Peyer's patch (tissue), 4 donors: ENCODE data around the gene RCL1. TPM values are rescaled to one million over a fixed set of nuclear protein-coding genes. Genes with fewer than 3 reads are reported as not detected.

Experiments used
- DNase-seq, 3 donors: peaks; one replicate each; pipeline ENCODE4 v3.0.0-alpha.2; 2017 to 2019
- H3K27ac ChIP-seq, 4 donors: fragments of 200-600 bp; sonication (generic); one replicate each; pipeline ENCODE4 v1.5.1; 2016 to 2019
- H3K27me3 ChIP-seq, 2 donors: fragments of 200-600 bp; sonication (generic); one replicate each; pipeline ENCODE4 v1.5.1; 2019
- H3K36me3 ChIP-seq, 3 donors: fragments of 200-600 bp; sonication (generic); one replicate each; pipeline ENCODE4 v1.5.1; 2016 to 2019
- H3K4me1 ChIP-seq, 4 donors: fragments of 200-600 bp; sonication (generic); one replicate each; pipeline ENCODE4 v1.5.1; 2016 to 2019
- H3K4me3 ChIP-seq, 4 donors: fragments of 200-600 bp; sonication (generic); 1 replicate in 3 of 4; 2 replicates in 1 of 4; pipeline ENCODE4 v1.5.1; 2016 to 2019; ENCODE audit warnings: mild to moderate bottlenecking in 1 of 4
- H3K9me3 ChIP-seq, 4 donors: fragments of 200-600 bp; sonication (generic); one replicate each; pipeline ENCODE4 v1.5.1; 2016 to 2019; ENCODE audit warnings: mild to moderate bottlenecking in 1 of 4
- CTCF ChIP-seq, 6 experiments: fragments of 450-650 bp in 4 of 6; fragments of 200-600 bp in 2 of 6; sonication (generic) in 1 of 6; IDR thresholded peaks; one replicate each; pipeline ENCODE4 v1.5.1; 2017 to 2019; ENCODE audit warnings: antibody characterized with exemption in 6 of 6, mild to moderate bottlenecking in 3 of 6, moderate library complexity in 1 of 6
- POLR2A ChIP-seq, 2 donors: fragments of 450-650 bp; IDR thresholded peaks; one replicate each; pipeline ENCODE4 v1.5.1; 2017; ENCODE audit warnings: antibody characterized with exemption in 2 of 2, mild to moderate bottlenecking in 2 of 2, moderate library complexity in 2 of 2
- total RNA-seq, 4 donors: library from RNA; depleted of rRNA; stranded (reverse); fragments of >200 nt; gene quantifications; one replicate each; pipeline ENCODE4 v1.1.0, GENCODE V29; 2016

Gene RCL1
- total RNA-seq, 4 donors from 2014 or later = 7.4 to 28.1 (median 19.5) TPM

DNA sequence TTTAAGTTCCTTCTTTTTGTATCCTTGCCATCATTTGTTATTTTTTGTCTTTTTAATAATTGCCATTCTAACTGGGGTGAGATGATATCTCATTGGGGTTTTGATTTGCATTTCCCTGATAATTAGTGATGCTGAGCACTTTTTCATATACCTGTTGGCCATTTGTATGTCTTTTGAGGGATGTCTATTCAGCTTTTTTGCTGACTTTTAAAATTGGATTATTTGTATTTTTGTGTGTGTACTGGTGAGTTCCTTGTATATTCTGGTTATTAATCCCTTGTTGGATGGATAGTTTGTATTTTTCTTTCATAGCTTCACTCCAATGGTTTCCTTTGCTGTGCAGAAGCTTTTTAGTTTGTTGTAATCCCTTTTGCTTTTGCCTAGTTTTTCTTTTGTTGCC is 19.1 kb downstream of the RCL1 start:
- Histone ChIP-seq H3K4me3 (no peak overlapping the region), H3K9me3 (no peaks in the 10 kb centered on the region), H3K36me3 (no peaks in the 10 kb centered on the region), H3K27ac (no peak overlapping the region), H3K27me3 (no peaks in the 10 kb centered on the region), H3K4me1 (no peaks in the 10 kb centered on the region)
- DNase-seq = no peak
- TF ChIP-seq POLR2A (IDR thresholded peaks at IDR 0.05) (no peak), CTCF (IDR thresholded peaks at IDR 0.05) (no peak)

GRCh38 chr9:4812858-4813257 is 20.1 kb downstream of the RCL1 start:
- no peaks in the 10 kb centered on the region for H3K9me3 ChIP-seq
- no peaks in the 10 kb centered on the region for H3K36me3 ChIP-seq
- H3K4me1 ChIP-seq = no peaks in the 10 kb centered on the region
- no peaks in the 10 kb centered on the region for H3K27me3 ChIP-seq
- H3K27ac ChIP-seq = no peak overlapping the region
- no peak for DNase-seq
- TF ChIP-seq POLR2A (IDR thresholded peaks at IDR 0.05) = no peak
- TF ChIP-seq CTCF (IDR thresholded peaks at IDR 0.05) = no peak
- H3K4me3 ChIP-seq = no peak overlapping the region

DNA sequence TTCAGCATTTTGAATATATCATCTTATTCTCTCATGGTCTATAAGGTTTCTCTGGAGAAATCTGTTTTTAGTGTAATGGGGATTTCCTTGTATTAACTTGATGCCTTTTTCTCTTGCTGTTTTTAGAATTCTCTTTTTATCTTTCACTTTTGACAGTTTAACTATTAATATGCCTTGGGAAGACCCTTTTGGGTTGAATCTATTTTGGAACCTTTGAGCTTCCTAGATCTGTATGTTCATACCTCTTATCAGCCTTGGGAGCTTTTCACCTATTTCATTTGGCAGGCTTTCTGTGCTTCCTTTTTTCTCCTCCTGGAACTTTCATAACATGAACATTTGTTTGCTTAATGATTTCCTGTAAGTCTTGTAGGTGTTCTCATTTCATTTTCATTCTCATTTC is 22.2 kb downstream of the RCL1 start:
- no peak for TF ChIP-seq CTCF (IDR thresholded peaks at IDR 0.05)
- no peak for TF ChIP-seq POLR2A (IDR thresholded peaks at IDR 0.05)
- no peak overlapping the region for H3K27ac ChIP-seq

DNA sequence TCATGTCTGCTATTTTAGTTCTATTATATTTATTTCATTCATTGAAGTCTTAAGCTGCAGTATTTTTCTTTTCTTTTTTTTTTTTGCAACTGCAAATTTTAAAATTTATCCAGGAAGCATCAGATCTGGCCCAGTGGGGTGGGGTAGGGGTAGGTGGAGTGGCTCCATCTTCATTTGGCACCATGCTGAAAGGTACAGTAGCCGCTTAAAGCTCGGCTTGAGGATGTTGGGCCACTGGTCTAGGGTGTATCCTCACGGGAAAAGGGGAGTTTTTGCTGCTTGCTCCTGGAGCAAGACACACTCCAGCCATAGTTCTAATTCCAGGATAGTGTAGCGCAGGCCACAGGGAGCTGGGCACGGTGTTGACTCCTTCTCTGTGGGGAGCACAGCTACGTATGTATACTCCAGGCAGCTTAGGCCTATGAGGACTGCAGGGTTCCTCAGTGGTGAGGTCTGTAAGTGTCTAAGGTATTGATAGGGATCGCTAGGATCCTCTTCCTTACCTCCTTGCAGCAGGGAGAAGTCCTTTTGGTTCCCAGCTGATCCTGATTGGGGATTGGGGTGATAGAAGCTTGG is 22.7 kb downstream of the RCL1 start:
- H3K4me1 ChIP-seq = no peaks in the 10 kb centered on the region
- no peaks in the 10 kb centered on the region for H3K36me3 ChIP-seq
- H3K4me3 ChIP-seq = no peak overlapping the region
- H3K9me3 ChIP-seq = no peaks in the 10 kb centered on the region
- DNase-seq = no peak
- H3K27me3 ChIP-seq = no peaks in the 10 kb centered on the region
- no peak overlapping the region for H3K27ac ChIP-seq
- TF ChIP-seq CTCF (IDR thresholded peaks at IDR 0.05) (no peak), POLR2A (IDR thresholded peaks at IDR 0.05) (no peak)

More for the DNA sequence above, 22.2 kb downstream of the RCL1 start:
- no peaks in the 10 kb centered on the region for H3K27me3 ChIP-seq
- DNase-seq = no peak
- H3K9me3 ChIP-seq = no peaks in the 10 kb centered on the region
- no peaks in the 10 kb centered on the region for H3K36me3 ChIP-seq
- H3K4me3 ChIP-seq = no peak overlapping the region
- H3K4me1 ChIP-seq = no peaks in the 10 kb centered on the region

- TF ChIP-seq CTCF (IDR thresholded peaks at IDR 0.05) (no peak), POLR2A (IDR thresholded peaks at IDR 0.05) (no peak)
- DNase-seq = peak in 1 of 3 donors; percentile 54
- no peaks in the 10 kb centered on the region for H3K27me3 ChIP-seq
- no peak overlapping the region for H3K27ac ChIP-seq
- no peaks in the 10 kb centered on the region for H3K4me1 ChIP-seq
- H3K36me3 ChIP-seq = no peaks in the 10 kb centered on the region
- H3K9me3 ChIP-seq = no peaks in the 10 kb centered on the region
- no peak overlapping the region for H3K4me3 ChIP-seq
Observed at GRCh38 chr9:4820168-4820567, 27.4 kb downstream of the RCL1 start.

DNA sequence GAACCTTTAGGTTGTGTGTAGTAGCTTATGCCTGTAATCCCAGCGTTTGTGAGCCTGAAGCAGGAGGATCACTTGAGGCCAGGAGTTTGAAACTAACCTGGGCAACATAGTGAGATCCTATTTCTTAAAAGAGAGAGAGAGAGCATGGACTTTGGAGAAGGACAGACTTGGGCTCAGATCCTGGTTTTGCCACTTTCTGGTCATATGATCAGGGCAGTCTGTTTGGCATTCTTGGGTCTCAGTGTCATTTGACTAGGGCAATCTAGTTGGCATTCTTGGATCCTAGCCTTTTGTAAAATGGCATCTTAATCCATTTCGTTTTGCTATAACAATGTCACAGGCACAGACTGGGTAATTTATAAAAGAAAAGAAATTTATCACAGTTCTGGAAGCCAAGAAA is 28.4 kb downstream of the RCL1 start:
- DNase-seq = no peak
- H3K4me1 ChIP-seq = no peaks in the 10 kb centered on the region
- no peaks in the 10 kb centered on the region for H3K27me3 ChIP-seq
- H3K27ac ChIP-seq = no peak overlapping the region
- H3K4me3 ChIP-seq = no peak overlapping the region
- H3K36me3 ChIP-seq = no peaks in the 10 kb centered on the region
- no peaks in the 10 kb centered on the region for H3K9me3 ChIP-seq
- TF ChIP-seq POLR2A (IDR thresholded peaks at IDR 0.05) (no peak), CTCF (IDR thresholded peaks at IDR 0.05) (no peak)
